PC-3 (cell line): ENCODE results near the gene ADAM21. TPM values are rescaled to one million over a fixed set of nuclear protein-coding genes. Genes with fewer than 3 reads are reported as not detected.

Experiments used
- ATAC-seq: fragments of 200-7000 bp; cut with Tn5 transposase; 2 replicates; pipeline ENCODE4 v1.9.1; 2020; ENCODE audit warnings: mild to moderate bottlenecking, moderate library complexity
- BruUV-seq: library from RNA; stranded (reverse); fragments of 400-500 nt; replicated peaks from 2 replicates; lab custom pipeline; 2021; lab: Mats Ljungman, UMichigan
- CTCF ChIA-PET: fragments of 300-600 bp; sonication (Branson Sonifier 250); formaldehyde crosslinking; loops from one replicate; lab custom pipeline; 2022; ENCODE audit warnings: antibody characterized with exemption; lab: Charles Lee
- POLR2A ChIA-PET: fragments of 300-600 bp; sonication (Branson Sonifier 250); formaldehyde crosslinking; loops from one replicate; lab custom pipeline; 2022; ENCODE audit warnings: antibody characterized with exemption; ENCODE audit not compliant: unreplicated experiment; lab: Charles Lee
- DNase-seq: peaks from one replicate; pipeline ENCODE4 v3.0.0-alpha.2; 2015
- H2AFZ ChIP-seq: fragments of 300-600 bp; sonication (generic); 2 replicates; pipeline ENCODE4 v1.6.0; 2016; ENCODE audit warnings: antibody characterized with exemption, low read length
- H3F3A ChIP-seq: fragments of 300-600 bp; sonication (generic); one replicate; pipeline ENCODE4 v1.6.0; 2017; ENCODE audit warnings: antibody characterized with exemption, low read length, control low read depth, mild to moderate bottlenecking; ENCODE audit not compliant: unreplicated experiment
- H3K27ac ChIP-seq: fragments of 300-600 bp; sonication (generic); 2 replicates; pipeline ENCODE4 v1.5.1; 2016; ENCODE audit warnings: mild to moderate bottlenecking, low read length
- H3K27me3 ChIP-seq: fragments of 300-600 bp; sonication (generic); 2 replicates; pipeline ENCODE4 v1.6.1; 2016; ENCODE audit warnings: low read length, mixed read lengths
- H3K36me3 ChIP-seq: fragments of 300-600 bp; sonication (generic); 2 replicates; pipeline ENCODE4 v1.6.1; 2016; ENCODE audit warnings: low read depth, mixed run types, low read length, mixed read lengths
- H3K4me1 ChIP-seq: fragments of 300-600 bp; sonication (generic); 2 replicates; pipeline ENCODE4 v1.5.1; 2016; ENCODE audit warnings: low read length; ENCODE audit not compliant: insufficient read depth
- H3K4me2 ChIP-seq: fragments of 300-600 bp; sonication (generic); 2 replicates; pipeline ENCODE4 v1.6.0; 2016; ENCODE audit warnings: low read length
- H3K4me3 ChIP-seq: fragments of 300-600 bp; sonication (generic); 2 replicates; pipeline ENCODE4 v1.5.1; 2016; ENCODE audit warnings: mild to moderate bottlenecking, low read length, mixed read lengths
- H3K79me2 ChIP-seq: fragments of 300-600 bp; sonication (generic); 2 replicates; pipeline ENCODE4 v1.6.1; 2017; ENCODE audit warnings: low read length, mixed read lengths
- H3K9ac ChIP-seq: fragments of 300-600 bp; sonication (generic); 2 replicates; pipeline ENCODE4 v1.6.0; 2016; ENCODE audit warnings: mild to moderate bottlenecking, low read length
- H3K9me2 ChIP-seq: fragments of 300-600 bp; sonication (generic); replicated peaks from 2 replicates; pipeline ENCODE4 v1.6.1; 2016; ENCODE audit warnings: mixed run types, low read length, mixed read lengths
- H3K9me3 ChIP-seq: fragments of 300-600 bp; sonication (generic); 2 replicates; pipeline ENCODE4 v1.6.1; 2016; ENCODE audit warnings: low read length, mixed read lengths
- H4K20me1 ChIP-seq: fragments of 300-600 bp; sonication (generic); 2 replicates; pipeline ENCODE4 v1.6.1; 2016; ENCODE audit warnings: low read length, mixed read lengths
- CTCF ChIP-seq: fragments of 300-600 bp; sonication (generic); conservative IDR thresholded peaks from 2 replicates; pipeline ENCODE4 v1.5.1; 2017; ENCODE audit warnings: antibody characterized with exemption, low read depth, mild to moderate bottlenecking, low read length
- EZH2 ChIP-seq: fragments of 300-600 bp; sonication (generic); IDR thresholded peaks from one replicate; pipeline ENCODE4 v1.6.1; 2017; ENCODE audit warnings: antibody characterized with exemption, mild to moderate bottlenecking, low read length; ENCODE audit not compliant: unreplicated experiment
- EZH2phosphoT487 ChIP-seq: fragments of 300-600 bp; sonication (generic); IDR thresholded peaks from 2 replicates; pipeline ENCODE4 v1.6.1; 2018; ENCODE audit warnings: mild to moderate bottlenecking, antibody characterized with exemption, low read length, borderline replicate concordance
- intact Hi-C: fragments of 100-400 bp; cut with micrococcal nuclease; formaldehyde crosslinking; loops from 2 replicates; pipeline ENCODE4 v1.9.0; 2023
- total RNA-seq: library from RNA; depleted of rRNA; stranded (reverse); fragments of >200 nt; gene quantifications from 2 replicates; pipeline ENCODE4 v1.2.3, GENCODE V29; 2014

Gene ADAM21
- total RNA-seq, 1 experiment from 2014 or later, result 0.80 TPM

DNA sequence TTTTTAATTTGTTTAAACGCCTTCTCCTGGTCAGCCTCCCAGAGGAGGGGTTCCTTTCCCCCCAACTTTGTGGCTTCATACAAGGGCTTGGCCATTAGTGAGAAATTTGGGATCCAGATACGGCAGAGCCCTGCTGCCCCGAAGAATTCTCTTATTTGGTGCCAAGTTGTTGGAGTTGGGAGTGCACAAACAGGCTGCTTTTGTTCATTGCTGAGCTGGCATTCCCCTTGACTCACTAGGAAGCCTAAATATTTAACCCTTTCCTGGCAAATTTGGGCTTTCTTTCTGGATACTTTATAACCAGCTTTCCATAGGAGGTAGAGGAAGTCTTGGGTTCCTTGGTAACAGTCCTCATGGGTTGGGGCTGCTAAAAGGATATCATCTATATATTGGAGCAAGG is 10.3 kb upstream of the ADAM21 start:
- no peaks in the 10 kb centered on the region for H3K9me2 ChIP-seq
- intact Hi-C loops, result no loop called here
- ChIA-PET POLR2A (no interaction called here), CTCF (no interaction called here)
- no peaks in the 10 kb centered on the region for H3K79me2 ChIP-seq
- H3F3A ChIP-seq, result no peaks in the 10 kb centered on the region
- ATAC-seq, result no peak
- no peak for DNase-seq
- H3K9ac ChIP-seq, result no peak overlapping the region
- no TSS peak for BruUV-seq
- H3K4me2 ChIP-seq, result no peak overlapping the region
- H3K4me3 ChIP-seq, result no peak overlapping the region
- no peak overlapping the region for H2AFZ ChIP-seq
- H3K4me1 ChIP-seq, result no peaks in the 10 kb centered on the region
- H3K9me3 ChIP-seq, result peaks cover 14% of the 10 kb centered on the region
- TF ChIP-seq EZH2 (no peak), EZH2phosphoT487 (no peak), CTCF (no peak)
- no peaks in the 10 kb centered on the region for H3K36me3 ChIP-seq
- H4K20me1 ChIP-seq, result no peaks in the 10 kb centered on the region
- H3K27me3 ChIP-seq, result no peaks in the 10 kb centered on the region
- H3K27ac ChIP-seq, result no peak overlapping the region

GRCh38 chr14:70442750-70443149 is 9.2 kb upstream of the ADAM21 start:
- no TSS peak for BruUV-seq
- H3K4me2 ChIP-seq, result no peak overlapping the region
- H4K20me1 ChIP-seq, result no peaks in the 10 kb centered on the region
- H3K79me2 ChIP-seq, result no peaks in the 10 kb centered on the region
- TF ChIP-seq EZH2 (no peak), EZH2phosphoT487 (no peak), CTCF (no peak)
- no peaks in the 10 kb centered on the region for H3K36me3 ChIP-seq
- POLR2A ChIA-PET, result no interaction called here
- H3K4me1 ChIP-seq, result no peaks in the 10 kb centered on the region
- intact Hi-C loops, result no loop called here
- ATAC-seq, result no peak
- DNase-seq, result no peak
- H3K4me3 ChIP-seq, result no peak overlapping the region
- H3K9me3 ChIP-seq, result peaks cover 14% of the 10 kb centered on the region
- no peak overlapping the region for H2AFZ ChIP-seq
- H3K9me2 ChIP-seq, result no peaks in the 10 kb centered on the region
- H3K27me3 ChIP-seq, result no peaks in the 10 kb centered on the region
- CTCF ChIA-PET, result no interaction called here
- H3F3A ChIP-seq, result no peaks in the 10 kb centered on the region
- H3K27ac ChIP-seq, result no peak overlapping the region
- no peak overlapping the region for H3K9ac ChIP-seq

GRCh38 chr14:70448633-70449340 is 3.2 kb upstream of the ADAM21 start:
- Histone ChIP-seq H3K4me1 (no peaks in the 10 kb centered on the region), H4K20me1 (no peaks in the 10 kb centered on the region), H3K9me3 (no peaks in the 10 kb centered on the region), H3K79me2 (no peaks in the 10 kb centered on the region), H3K27me3 (peaks cover 20% of the 10 kb centered on the region; the same call in 1 of the 2 replicates), H3K9me2 (no peaks in the 10 kb centered on the region), H3K27ac (no peak overlapping the region), H3F3A (no peaks in the 10 kb centered on the region), H3K36me3 (no peaks in the 10 kb centered on the region), H3K4me2 (no peak overlapping the region), H3K9ac (no peak overlapping the region), H3K4me3 (no peak overlapping the region), H2AFZ (no peak overlapping the region)
- peak; percentile 30 for DNase-seq
- intact Hi-C loops, result no loop called here
- TF ChIP-seq EZH2phosphoT487, result no peak
- no peak for TF ChIP-seq EZH2
- no peak for TF ChIP-seq CTCF
- ChIA-PET CTCF (no interaction called here), POLR2A (no interaction called here)
- ATAC-seq, result peak; percentile 80
- BruUV-seq, result no TSS peak
